Measurements from ENCODE around the gene RALB. TPM values are rescaled to one million over a fixed set of nuclear protein-coding genes. Genes with fewer than 3 reads are reported as not detected.
"Not testable (repeated sequence)": the region's sequence is repeated elsewhere in the genome, so short reads cannot be mapped to it uniquely, and the experiment has no call there.

Gene RALB
- total RNA-seq, 1 donor from 2014 or later, result 56.0 TPM

DNA sequence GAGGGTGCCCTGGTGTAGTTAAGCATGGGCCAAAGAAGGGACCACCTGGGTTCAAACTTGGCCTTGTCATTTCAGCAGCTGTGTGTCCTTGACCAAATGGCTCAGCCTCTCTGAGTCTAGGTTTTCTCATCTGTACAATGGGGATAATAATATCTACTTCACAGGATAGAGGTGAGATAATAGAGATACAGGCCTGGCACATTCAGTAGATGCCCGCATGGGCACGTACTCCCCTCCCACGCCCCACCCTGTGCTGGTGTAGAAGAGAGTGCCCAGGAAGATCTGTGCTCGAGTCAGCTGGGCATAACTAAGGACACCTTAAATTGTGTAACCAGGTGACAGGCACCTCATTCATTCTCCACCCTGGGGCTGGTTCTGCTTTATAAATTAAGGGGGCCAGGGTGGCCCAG is 21.1 kb upstream of the RALB start:
- no peak for TF ChIP-seq CTCF (conservative IDR thresholded peaks at IDR 0.05; ENCODE audit: low read depth, low read length)
- no peak for DNase-seq (ENCODE audit: low read depth)
- no peak overlapping the region for H3K4me3 ChIP-seq (ENCODE audit: low read depth, low read length)

GRCh38 chr2:120231974-120232635 is 20.5 kb upstream of the RALB start:
- no peak for DNase-seq (ENCODE audit: low read depth)
- peak overlapping the region; percentile 46 for H3K4me3 ChIP-seq (ENCODE audit: low read depth, low read length)
- no peak for TF ChIP-seq CTCF (conservative IDR thresholded peaks at IDR 0.05; ENCODE audit: low read depth, low read length)

GRCh38 chr2:120233292-120233691 is 19.4 kb upstream of the RALB start:
- H3K4me3 ChIP-seq (ENCODE audit: low read depth, low read length), result no peak overlapping the region
- no peak for DNase-seq (ENCODE audit: low read depth)
- no peak for TF ChIP-seq CTCF (conservative IDR thresholded peaks at IDR 0.05; ENCODE audit: low read depth, low read length)

DNA sequence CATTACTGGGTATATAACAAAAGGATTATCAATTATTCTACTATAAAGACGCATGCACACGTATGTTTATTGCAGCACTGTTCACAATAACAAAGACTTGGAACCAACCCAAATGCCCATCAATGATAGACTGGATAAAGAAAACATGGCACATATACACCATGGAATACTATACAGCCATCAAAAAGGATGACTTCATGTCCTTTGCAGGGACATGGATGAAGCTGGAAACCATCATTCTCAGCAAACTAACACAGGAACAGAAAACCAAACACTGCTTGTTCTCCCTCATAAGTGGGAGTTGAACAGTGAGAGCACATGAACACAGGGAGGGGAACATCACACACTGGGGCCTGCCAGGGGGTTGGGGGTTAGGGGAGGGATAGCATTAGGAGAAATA is 17.5 kb upstream of the RALB start:
- not testable (repeated sequence) for H3K4me3 ChIP-seq (ENCODE audit: low read depth, low read length); DNase-seq (ENCODE audit: low read depth)

GRCh38 chr2:120235681-120236080 is 17.0 kb upstream of the RALB start:
- H3K4me3 ChIP-seq (ENCODE audit: low read depth, low read length), result no peak overlapping the region
- no peak for DNase-seq (ENCODE audit: low read depth)
- no peak for TF ChIP-seq CTCF (conservative IDR thresholded peaks at IDR 0.05; ENCODE audit: low read depth, low read length)

- no peak for TF ChIP-seq CTCF (conservative IDR thresholded peaks at IDR 0.05; ENCODE audit: low read depth, low read length)
- DNase-seq (ENCODE audit: low read depth), result no peak
- H3K4me3 ChIP-seq (ENCODE audit: low read depth, low read length), result no peak overlapping the region
These were observed 16.3 kb upstream of the RALB start for GRCh38 chr2:120236316-120236715.

DNA sequence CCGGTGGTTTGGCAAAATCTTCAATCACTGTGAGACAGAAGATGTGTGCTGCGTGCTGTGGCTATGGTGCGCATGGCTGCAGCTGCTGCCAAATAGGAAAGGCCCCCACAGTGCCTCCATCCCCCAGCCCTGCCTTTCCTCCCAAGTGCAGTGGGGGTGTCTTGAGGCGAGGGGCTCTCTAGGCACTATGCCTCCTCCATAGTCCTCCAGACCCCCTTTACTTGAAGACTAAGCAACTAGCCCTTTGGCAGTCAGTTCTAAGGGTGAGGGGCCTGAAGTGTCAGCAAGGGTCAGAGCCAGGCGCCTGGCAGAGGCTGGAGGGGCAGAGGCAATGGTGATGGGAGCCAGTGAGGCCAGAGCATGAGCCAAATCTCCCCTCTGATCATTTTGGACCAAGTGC is 15.9 kb upstream of the RALB start:
- no peak for DNase-seq (ENCODE audit: low read depth)
- TF ChIP-seq CTCF (conservative IDR thresholded peaks at IDR 0.05; ENCODE audit: low read depth, low read length), result no peak
- H3K4me3 ChIP-seq (ENCODE audit: low read depth, low read length), result no peak overlapping the region
